Measurements from ENCODE around the gene SIRT2.

Gene SIRT2

DNA sequence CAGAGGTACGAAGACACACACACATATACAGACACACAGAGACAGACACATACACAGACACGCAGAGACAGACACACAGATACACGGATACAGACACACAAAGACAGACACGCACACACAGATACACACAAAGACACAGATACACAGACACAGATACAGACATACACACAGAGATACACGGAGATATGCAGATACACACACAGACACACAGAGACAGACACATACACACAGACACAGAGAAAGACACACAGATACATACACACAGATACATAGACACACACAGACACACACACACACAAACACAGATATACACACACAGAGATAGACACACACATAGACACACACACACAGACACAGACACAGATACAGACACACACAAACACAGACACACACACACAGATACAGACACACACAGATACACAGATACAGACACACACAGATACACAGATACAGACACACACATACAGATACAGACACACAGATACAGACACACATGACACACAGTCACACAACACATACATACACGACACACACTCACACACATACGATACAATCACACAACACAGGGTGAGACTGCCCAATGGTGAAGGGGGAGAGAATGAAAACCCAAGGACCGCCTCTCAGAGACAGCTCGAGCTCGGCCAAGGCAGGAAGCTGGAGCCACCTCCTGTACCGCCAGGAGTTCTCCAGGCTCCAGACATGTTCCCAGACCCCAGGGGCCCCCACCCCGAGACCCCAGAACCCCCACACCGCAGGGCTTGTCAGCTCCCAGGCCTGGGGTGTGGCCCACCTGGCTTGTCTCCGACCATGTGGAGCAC, 21.4 kb upstream of the SIRT2 start:
- DNase-seq (ENCODE audit: low spot score): no peak

DNA sequence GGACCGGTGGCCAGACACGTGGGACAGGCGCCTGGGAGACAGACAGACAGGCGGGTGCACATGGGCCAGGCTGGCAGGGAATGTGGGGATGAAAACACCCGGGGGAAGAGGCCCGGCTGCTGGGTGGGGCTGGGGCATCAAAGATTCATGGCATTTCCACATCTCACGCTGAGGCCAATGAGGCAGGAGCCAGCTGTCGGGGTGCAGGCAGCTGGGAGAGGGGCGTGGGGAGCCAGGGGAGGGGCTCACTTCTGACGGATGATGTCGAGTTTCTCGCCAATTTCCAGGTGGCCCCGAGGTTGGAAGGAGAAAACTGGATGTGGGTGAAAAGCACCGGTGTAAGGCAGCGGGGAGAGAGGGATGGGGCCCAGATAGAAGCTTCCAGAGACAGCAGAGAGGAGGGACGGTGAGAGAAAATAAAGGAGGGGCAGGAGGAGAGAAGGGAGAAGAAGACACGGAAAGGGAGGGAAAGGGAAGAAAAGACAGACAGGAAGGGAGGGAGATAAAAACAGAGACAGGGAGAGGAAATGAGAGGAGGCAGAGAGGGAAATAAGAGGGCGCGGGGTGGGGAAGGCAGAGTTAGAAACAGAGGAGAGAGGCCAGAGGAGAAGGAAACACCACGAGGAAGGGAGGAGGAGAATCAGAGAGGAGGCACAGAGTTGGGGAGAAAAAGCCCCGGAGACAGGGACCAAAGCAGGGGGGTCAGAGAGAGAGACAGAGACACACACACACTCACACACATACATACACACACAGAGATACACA, 20.6 kb upstream of the SIRT2 start:
- no peak for DNase-seq (ENCODE audit: low spot score)

DNA sequence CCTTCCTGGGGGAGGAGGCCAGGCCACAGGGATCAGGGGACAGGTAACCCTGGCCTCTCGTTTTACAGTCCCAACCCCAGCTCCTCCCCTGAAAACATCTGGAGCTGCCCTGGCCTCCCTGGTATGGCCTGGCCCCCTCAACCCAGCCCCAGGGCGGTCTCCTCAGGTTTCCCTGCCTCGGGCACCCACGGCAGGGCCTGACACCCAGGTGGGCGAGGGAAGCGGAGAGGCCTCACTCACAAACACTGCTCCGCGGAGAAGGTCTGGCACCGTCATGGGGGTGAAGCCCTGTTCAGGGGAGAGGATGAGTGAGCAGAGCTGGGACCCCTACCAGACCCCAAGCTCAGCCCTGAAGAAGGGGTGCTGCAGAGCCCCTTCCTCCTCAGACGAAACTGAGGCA, 19.1 kb upstream of the SIRT2 start:
- DNase-seq (ENCODE audit: low spot score): no peak

DNA sequence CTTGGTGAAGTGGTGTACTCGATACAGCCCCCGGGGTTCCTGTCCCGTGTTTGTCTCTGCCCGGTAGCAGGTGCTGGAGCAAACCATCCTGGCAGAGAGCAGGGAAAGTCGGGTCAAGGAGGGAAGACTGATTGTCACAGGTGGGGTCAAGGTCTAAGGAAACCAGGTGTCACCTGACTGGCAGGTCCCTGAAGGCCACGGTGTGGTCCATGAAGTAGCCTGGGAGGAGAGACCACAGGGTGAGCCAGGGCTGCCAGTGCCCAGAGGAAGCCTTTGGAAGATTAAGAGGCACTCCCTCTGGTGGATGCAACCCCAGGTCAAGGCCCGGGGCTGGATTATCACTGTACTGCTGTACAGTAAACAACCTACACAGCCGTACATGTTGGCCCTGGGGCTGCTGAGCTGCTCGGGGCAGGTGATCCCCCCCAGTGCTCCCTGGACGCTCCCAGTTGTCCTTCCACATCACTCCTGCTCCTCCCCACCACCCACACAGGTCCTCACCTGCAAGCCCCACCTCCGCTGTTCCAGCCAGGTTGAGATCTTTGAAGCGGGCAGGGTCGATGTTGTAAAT, 18.6 kb upstream of the SIRT2 start:
- DNase-seq (ENCODE audit: low spot score): no peak

DNA sequence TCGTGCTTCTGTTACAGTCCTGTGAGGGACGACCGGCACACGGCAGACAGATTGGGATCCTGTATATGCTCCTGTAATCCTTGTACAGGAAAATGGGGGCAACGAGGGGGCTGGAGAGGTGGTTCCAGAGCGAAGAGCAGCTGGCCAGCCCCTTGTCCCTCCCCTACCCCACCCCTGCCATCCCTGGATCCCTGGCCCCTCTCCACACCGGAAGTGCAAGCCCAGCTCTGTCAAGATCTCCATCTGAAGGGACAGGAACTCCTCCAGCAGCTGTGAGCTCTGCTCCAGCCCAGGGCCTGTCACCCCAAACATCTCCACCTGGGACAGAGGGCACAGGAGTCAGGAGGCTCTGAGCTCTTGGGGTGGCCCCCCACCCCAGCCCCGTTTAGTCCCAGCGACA, 18.1 kb upstream of the SIRT2 start:
- DNase-seq (ENCODE audit: low spot score): no peak

DNA sequence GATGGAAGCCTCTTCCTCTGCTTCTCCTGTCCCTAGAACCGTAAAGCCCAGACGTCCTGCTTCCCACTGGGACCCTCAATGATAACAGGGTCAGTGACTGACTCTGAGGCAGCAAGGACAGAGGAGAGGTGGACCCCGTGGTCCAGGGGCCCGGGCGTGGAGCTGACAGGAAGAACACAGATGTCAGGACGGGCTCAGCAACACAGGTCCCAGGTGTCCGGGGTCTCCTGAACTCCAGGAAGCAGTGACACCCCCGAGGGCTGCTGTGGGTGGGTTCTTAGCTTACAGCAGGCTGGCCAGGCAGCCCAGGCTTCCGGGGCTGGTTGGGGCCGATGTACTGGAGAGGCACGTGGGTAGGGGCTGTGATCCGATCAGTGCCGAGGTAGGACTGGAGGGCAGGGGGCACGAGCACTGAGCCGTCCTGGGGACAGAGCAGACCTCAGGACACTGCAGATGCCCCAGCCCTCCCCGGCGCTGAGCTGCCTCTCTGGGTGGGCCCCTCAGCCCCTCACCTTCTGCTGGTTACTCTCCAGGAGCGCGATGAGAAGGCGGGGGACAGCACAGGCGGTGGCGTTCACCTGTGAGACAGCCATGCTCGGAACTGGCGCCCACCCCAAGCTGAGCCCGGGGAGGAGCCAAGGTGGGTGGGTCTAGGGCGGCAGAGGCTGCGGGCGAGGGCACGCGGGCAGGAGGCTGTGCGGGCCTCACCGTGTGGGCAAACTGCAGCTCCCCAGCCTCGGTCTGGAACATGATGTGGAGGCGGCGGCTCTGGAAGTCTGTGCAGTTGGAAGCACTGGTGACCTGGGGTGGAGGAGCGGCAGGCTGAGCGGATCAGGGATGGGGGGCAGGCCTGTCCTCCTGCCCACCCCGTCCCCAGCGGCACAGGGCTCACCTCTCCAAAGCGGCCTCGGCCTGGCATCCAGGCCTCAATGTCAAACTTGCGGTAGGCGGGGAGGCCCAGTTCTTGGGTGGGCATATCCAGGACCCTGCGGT, 16.2 kb upstream of the SIRT2 start:
- no peak for DNase-seq (ENCODE audit: low spot score)

DNA sequence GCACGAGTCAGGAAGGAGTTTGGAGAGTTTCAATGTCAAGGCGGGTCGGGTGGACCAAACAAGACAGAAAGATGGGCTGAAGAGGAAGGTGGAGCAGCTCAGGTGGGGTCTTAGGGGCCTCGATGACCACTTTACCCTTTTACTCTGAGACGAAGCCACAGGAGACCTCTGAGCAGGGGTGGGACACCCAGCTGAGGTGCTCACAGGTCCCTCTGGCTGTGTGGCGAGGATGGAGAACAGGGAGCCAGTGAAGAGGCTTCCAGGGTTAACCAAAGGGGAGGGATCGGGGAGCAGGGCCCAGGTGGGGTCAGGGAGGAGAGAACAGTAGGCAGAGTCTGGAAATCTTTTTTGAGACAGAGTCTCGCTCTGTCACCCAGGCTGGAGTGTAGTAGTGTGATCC, 14.5 kb upstream of the SIRT2 start:
- no peak for DNase-seq (ENCODE audit: low spot score)

DNA sequence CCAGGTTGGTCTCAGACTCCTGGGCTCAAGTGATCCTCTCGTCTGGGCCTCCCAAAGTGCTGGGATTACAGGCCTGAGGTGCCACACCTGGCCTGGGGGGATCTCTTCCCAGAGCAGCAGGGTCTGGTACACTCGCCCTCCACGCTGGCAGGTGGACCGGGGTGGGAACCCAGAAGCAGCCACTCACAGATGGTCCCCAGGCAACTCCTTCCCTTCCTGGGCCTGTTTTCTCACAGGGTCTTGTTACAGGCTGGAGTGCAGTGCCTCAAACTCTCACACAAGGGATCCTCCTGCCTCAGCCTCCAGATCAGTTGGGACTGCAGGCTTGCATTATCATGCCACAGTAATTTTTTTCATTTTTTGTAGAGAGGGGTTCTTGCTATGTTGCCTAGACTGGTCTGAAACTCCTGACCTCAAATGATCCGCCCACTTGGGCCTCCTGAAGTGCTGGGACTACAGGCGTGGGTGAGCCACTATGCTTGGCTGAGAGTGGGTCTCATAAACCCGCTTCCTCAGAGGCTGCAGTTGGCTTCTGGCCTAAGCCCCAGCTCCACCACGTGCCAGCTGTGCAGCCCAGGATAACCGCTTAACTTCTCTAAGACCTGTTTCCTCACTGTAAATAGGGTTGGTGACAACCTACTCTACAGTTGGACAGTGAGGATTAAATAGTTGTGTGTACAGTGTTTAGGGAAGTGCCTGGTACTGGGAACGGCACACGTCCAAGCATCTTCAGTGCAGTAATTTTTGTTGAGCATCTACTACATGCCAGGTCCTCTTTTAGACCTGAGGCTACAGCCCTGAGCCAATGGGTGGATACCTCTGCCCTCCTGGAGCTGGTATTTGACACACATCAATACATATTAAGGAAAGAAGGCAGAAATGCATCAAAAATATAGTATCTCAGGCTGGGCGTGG, 13.4 kb upstream of the SIRT2 start:
- DNase-seq (ENCODE audit: low spot score): no peak

DNA sequence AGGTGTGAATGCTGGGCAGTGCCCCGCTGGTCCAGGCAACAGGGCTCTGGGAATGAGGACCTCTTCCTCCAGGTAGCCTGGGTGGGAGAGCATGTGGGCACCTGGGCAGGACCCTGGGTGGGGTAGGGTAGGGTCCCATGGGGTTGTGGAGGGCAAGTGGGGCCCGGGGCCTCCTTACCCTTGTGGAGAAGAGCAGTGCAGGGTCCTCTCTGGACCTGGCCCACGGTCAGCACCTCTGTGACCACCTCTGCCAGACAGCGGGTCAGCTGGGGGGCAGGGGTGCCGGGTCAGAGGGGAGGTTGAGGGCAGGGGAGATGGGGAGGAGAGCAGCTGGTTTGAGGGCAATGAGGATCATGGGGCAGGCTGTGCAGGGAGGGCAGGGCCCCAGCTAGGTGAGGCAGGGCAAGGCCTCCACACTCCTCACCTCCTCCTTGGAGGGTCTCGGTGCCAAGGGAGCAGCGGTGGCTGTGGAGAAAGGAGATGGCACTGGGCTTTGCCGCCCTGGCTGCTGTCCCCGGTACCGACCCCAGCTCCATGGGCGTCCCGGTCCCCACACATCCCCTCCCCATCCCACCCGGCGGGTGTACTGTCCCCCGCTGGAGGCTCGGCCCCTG, 12.1 kb upstream of the SIRT2 start:
- no peak for DNase-seq (ENCODE audit: low spot score)

DNA sequence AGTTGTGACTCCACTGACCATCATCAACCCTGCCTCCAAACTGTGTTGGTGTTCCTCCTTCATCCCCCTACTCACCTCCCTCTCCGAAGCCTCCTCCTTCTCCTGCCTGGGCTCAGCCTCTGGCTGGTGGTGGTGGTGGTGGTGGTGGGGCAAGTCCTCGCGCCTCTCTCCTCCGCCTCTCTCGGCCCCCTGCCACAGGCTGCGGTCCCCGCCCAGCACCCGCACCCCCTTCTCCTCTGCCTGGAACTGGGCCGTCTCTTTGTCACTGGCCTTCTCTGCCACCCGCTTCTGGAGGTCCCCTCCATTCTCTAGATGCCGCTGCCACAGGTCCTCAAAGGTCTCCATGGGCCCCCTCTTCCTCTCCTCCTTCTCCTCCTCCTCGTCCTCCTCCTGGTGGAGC, 11.1 kb upstream of the SIRT2 start:
- no peak for DNase-seq (ENCODE audit: low spot score)

DNA sequence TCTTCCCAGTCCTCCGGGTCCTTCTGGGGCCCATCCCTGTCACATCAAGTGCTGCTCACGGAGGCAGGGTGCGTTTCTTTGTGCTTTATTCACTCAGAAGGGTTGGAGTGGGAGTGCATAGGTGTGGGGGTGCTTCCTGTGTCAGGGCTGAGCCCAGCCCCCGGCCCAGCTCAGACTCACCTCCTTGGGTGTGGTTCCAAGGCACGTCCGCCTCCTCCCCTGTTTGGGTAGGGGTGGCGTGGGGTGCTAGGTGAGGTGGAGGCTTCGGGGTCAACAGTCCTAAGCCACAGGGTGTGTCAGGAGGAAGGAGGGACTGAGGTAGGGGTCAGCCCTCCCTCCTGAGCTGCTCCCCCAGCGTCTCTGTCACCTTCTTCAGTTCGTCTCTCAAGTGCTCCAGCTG, 9.5 kb upstream of the SIRT2 start:
- DNase-seq (ENCODE audit: low spot score): peak; percentile 53

DNA sequence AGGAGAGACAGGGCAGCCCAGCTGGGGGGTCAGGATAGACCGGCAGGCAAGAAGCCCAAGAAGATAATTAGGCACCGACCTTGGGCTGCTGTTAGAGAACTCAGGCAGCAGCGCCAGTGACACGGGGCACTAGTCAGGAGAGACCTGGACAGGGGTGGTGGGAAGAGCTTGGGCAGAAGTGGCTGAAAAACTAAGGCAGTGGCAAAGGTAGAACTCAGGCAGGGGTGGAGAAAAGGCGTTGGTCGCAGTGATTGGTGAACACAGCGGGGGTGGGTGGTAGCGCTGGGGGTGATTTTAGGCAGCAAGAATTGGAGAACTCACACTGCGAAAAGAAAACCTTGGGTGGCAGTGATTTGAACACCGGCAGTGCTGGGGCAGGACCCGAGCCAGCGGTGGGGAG, 8.3 kb upstream of the SIRT2 start:
- no peak for DNase-seq (ENCODE audit: low spot score)

DNA sequence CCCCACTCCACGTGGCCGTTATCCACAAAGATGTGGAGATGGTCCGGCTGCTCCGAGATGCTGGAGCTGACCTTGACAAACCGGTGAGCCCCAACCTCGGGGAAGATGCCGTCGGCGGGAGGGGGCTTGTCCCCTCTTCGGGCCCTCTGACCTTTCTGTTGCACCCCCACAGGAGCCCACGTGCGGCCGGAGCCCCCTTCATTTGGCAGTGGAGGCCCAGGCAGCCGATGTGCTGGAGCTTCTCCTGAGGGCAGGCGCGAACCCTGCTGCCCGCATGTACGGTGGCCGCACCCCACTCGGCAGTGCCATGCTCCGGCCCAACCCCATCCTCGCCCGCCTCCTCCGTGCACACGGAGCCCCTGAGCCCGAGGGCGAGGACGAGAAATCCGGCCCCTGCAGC, 7.8 kb upstream of the SIRT2 start:
- DNase-seq (ENCODE audit: low spot score): no peak

DNA sequence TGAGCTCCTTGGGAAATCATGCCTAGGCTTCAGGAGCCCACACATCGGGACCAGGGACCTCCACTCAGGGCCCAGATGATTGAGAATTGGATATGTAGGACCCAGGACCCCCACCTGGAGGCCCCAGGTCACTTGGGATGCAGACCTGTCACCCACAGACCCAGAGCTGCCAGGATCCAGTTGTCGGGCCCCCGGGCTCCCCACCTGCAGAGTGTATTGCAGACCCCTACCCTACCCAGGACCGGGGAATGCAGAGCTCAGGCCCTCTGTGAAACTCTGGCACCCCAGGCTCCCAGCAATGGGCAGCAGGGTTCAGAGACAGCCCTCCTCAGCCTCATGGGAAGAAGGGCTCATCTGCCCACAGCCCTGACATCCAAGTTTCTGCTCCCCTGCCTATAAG, 6.2 kb upstream of the SIRT2 start:
- DNase-seq (ENCODE audit: low spot score): no peak

DNA sequence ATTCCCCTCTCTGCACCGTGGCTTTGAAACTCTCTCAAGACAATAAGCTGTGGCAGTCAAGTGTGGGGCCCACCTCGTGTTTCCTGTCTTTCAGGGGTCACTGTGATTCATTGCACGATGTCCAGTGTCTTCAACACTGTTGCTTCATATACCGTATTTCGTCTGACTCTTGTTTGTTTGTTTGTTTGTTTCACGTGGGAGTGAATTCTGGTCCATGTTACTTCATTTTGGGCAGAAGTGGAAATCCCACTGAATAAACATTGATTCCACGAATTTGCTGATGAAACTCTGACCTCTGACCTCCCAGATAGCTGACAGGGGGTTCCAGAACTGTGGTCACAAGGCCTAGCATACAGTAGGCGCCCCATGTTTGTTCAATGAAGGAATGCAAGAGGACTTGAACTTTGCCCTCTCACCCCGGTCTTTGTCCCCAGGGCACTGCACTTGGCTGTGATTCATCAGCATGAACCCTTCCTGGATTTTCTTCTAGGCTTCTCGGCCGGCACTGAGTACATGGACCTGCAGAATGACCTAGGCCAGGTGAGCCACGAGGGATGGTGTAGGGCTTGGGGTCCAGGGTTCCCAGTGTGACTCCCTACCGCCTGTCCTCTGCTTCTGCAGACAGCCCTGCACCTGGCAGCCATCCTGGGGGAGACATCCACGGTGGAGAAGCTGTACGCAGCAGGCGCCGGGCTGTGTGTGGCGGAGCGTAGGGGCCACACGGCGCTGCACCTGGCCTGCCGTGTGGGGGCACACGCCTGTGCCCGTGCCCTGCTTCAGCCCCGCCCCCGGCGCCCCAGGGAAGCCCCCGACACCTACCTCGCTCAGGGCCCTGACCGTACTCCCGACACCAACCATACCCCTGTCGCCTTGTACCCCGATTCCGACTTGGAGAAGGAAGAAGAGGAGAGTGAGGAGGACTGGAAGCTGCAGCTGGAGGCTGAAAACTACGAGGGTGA, 5.4 kb upstream of the SIRT2 start:
- DNase-seq (ENCODE audit: low spot score): no peak

DNA sequence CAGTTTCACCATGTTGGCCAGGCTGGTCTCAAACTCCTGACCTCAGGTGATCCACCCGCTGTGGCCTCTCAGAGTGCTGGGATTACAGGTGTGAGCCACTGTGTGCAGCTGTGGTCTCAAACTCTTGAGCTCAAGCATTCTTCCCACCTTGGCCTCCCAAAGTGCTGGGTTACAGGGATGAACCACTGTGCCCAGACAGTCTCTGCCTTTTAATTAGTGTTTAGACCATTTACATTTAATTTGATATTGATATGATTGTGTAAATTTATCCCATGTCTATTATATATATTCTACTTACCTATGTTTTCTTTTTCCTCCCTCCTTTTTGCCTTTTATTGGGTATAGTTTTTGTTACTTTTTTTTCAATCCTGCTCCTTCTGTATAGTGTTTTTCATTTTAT, 2.3 kb upstream of the SIRT2 start:
- DNase-seq (ENCODE audit: low spot score): no peak

DNA sequence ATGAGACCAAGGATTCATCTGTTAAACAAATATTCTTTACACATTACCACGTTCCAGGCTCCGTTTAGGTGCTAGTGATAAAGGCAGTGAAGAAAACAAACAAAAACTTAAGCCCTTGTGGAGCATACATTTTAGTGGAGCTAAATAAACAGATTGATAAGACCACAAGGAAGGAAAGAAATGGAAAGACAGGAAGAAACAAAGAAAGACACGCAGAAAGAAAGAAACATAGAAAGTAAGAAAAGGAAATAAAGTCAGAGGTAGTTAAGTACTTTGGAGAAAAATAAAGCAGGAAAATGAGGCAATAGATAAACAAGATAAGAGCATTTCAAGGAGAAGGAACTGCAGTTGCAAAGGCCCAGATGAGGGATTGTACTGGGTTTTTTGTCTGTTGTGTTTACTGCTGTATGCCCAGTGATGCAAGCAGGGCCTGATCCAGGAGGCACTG, 1.3 kb upstream of the SIRT2 start:
- no peak for DNase-seq (ENCODE audit: low spot score)

DNA sequence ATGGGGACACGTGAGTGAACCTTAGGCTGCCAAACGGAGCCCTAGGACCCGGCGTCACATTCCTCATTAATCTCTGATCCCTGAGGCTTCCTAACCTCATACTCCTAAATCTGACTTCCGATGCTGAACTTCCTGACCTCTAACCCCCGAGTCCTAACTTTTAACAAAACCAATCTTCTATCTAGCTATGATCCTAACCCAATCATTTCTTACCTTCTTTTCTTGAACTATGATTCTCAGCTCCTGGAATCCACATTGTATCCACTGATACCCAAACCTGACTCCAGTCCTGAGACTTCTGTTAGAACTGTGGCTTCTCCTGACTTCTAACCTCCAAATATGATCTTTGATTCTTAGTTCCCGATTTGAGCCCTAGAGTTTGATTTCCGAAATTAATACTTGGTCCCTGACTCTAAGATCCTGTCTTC, 798 bp upstream of the SIRT2 start:
- DNase-seq (ENCODE audit: low spot score): no peak

DNA sequence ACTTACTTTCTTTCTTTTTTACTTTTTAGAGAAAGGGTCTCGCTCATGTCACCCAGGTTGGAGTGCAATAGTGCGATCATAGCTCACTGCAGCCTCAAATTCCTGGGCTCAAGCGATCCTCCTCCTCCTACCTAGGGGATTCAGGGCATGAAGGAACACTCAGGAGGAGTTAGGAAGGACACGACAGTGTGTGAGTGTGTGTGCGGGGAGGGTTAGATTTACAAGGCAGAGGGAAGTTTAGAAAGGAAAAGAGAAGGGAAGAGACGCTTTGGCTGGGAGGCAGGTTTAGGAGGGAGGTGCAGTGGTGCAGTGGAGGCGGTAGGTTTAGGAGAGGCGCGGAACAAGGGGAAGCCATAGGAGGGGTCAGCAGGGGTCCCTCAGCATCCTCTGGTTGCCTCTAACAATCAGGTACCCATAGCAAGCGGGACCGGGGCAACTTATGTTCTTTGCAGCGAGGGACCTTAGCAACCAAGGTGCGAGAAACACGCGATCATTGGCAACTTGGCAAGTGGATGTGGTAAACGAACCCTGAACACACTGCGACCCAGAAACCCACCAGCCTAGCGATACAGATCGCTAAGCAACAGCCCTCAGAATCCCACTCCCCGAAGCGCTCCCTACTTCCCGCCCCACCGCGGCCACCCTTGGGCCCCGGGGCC, 501 bp downstream of the SIRT2 start:
- DNase-seq (ENCODE audit: low spot score): no peak

Measured in putamen (tissue), 1 donor.